CD4-positive, alpha-beta T cell treated with Interleukin-6 for 4 hours (primary cell): ENCODE results near the gene SARDH.
"Not testable (repeated sequence)": the region's sequence is repeated elsewhere in the genome, so short reads cannot be mapped to it uniquely, and the experiment has no call there.

ENCODE experiments used
- DNase-seq: peaks from one replicate; pipeline ENCODE4 v3.0.0-alpha.2; 2020; ENCODE audit warnings: mixed read lengths

Gene SARDH

GRCh38 chr9:133759146-133759900, 21.2 kb upstream of the SARDH start:
- DNase-seq = no peak

GRCh38 chr9:133758228-133758627, 20.1 kb upstream of the SARDH start:
- DNase-seq = no peak

- DNase-seq = no peak
Observed at GRCh38 chr9:133754688-133755227, 16.6 kb upstream of the SARDH start.

- DNase-seq = no peak
Observed at GRCh38 chr9:133754187-133754586, 16.0 kb upstream of the SARDH start.

DNA sequence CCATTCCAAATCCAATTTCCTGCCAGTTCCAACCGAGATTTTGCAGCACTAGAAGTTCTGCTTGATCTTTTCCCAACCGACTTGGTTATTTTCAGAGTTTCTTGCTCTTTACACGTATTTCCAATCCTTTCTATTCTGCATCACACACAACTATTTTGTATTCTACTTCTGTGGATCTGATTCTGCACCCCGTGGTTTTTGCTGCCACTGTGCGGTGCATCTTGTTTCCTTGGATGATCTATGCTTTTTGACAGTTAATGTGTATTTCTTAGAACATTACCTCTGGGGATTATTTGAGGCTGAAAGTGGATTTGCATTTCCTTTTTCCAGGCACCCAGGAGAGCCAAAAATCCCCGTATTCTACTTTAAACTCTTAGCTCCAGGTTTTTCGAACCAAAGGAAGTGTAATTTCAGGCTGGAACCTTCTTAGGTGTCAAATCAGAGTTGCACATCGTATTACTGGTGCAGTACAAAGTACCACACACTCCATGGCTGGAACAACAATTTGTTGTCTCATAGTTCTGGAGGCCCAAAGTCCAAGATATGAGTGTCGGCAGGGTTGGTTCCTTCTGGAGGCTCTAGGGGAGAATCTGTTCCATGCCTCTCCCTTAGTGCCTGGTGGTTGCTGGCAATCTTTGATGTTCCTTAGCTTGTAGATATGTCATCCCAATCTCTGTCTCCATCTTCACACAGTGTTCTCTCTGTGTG, 14.7 kb upstream of the SARDH start:
- DNase-seq = no peak

DNA sequence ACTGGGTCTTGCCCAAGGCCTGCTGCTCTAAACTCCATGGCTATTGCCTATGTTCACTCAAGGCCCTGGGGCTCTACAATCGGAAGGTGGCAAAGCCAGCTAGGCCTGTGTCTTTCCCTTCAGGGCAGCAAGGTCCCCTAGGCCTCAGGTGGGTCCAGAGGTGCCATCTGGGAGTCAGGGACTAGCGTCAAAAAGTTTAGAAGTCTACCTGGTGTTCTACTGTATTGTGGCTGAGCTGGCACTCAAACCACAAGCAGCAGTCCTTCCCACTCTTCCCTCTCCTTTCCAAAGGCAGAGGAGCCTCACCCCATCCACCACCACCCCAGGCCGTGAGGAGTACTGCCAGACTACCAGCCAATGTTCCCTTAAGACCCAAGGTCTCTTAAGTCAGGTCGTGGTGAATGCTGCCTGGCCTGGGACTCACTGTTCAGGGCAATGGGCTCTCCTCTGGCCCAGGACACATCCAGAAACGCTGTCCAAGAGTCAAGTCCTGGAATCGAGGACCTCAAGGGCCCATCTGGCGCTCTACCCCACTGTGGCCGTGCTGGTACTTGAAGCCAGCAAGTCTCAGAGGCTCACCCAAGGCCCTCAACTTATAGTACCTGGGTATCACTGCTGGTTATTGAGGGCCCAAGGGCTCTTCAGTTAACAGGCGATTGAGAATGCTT, 13.0 kb upstream of the SARDH start:
- DNase-seq = no peak

DNA sequence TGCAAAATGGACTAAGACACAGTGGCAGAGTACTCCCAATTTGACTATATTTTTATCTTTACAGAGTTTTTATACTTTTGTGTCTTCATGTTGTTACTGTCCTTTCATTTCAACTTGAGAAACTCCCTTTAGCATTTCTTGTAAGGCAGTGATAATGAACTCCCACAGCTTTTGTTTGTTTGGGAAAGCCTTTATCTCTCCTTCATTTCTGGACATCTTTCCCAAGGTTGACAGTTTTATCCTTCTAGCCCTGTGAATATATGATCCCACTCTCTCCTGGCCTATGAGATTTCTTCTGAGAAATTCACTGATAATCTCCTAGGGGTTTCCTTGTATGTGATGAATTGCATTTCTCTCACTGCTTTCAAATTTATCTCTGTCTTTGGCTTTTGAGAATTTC, 9.2 kb upstream of the SARDH start:
- DNase-seq = no peak

DNA sequence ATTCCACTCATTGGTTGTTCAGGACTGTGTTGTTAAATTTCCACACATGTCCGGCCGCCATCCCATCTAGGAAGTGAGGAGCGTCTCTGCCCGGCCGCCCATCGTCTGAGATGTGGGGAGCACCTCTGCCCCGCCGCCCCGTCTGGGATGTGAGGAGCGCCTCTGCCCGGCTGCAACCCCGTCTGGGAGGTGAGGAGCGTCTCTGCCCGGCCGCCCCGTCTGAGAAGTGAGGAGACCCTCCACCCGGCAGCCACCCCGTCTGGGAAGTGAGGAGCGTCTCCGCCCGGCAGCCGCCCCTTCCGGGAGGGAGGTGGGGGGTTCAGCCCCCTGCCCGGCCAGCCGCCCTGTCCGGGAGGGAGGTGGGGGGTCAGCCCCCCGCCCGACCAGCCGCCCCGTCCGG, 6.4 kb upstream of the SARDH start:
- DNase-seq = not testable (repeated sequence)

- DNase-seq = peak; percentile 78
Observed at GRCh38 chr9:133742849-133743444, 4.8 kb upstream of the SARDH start.

DNA sequence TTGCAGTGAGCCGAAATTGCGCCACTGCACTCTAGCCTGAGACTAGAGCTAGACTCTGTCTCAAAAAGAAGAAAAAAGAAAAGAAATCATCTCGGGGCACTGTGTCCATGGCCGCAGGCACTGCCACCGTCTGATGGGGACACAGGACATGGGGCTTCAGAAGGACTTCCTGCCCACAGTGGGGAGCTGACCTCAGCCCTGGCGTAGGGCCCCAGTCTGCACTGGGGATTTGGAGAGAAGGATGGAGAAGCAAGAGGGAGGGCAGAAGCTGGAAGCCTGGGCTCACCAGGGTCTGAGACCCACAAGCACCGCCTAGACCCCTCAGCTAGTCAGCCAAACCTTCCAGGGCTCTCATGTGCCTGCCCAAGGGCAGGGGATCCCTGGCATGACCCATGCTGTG, 4.1 kb upstream of the SARDH start:
- DNase-seq = no peak

GRCh38 chr9:133741716-133742115, 3.6 kb upstream of the SARDH start:
- DNase-seq = no peak

DNA sequence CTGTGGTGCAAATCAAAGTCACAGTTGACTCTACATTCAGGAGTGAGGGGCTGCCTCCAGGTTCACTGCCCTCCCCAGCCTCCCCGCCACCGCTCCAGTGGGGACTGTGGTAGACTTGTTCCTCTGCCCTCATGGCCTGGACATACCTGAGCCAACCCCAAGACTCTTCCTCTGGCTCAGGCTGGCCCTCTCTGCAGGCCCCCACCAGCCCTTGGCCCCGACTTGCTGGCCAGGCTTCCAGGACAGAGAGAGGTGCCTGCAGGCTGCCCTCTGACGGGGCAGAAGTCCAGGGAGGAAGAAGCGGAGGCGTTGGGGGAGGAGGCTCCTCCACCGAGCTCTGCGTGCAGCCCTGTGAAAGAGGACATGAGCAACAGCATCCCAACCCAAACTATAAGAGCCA, 2.8 kb upstream of the SARDH start:
- DNase-seq = no peak

DNA sequence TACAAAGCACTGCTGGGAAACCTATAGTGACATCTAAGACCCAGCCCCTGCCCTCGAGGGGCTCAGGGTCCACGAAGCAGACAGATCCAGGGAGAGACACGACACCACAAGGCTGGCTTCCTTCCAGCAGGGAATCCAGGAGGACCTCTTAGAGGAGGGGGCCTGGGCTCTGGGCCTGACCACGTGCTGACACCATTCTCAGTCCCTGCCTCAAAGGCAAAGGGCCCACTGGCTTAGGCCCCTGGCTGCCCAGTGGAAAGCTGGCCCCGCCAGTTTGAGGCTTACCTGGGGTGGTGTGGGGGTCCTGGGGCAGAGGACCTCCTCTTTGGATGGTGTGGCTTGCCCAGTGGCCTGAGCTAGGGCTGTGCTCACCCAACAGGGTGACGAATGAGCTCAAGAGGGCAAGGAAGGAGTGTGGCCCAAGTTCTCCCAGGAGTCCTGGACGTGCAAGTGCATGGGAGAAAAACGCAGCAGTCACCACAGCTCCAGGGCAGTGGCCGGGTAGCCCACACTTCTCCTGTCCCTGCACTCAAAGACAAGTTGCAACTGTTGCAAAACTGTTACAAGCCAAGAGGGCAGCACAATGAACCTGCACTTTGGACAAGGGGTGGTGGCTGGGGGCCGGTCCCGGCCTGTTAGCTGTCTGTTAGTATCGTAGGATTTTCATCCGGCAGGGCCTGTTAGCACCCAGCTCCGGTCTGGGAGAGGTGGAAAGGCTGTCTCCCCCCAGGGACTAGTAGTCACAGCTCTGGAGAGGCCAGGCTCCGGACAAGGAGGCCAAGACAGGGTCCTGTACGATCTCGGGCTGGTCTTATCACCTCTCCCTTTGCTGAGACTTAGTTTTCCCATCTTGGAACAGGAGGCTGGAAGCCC, 1.5 kb upstream of the SARDH start:
- DNase-seq = no peak

- DNase-seq = no peak
Observed at GRCh38 chr9:133738640-133739225, 581 bp upstream of the SARDH start.

DNA sequence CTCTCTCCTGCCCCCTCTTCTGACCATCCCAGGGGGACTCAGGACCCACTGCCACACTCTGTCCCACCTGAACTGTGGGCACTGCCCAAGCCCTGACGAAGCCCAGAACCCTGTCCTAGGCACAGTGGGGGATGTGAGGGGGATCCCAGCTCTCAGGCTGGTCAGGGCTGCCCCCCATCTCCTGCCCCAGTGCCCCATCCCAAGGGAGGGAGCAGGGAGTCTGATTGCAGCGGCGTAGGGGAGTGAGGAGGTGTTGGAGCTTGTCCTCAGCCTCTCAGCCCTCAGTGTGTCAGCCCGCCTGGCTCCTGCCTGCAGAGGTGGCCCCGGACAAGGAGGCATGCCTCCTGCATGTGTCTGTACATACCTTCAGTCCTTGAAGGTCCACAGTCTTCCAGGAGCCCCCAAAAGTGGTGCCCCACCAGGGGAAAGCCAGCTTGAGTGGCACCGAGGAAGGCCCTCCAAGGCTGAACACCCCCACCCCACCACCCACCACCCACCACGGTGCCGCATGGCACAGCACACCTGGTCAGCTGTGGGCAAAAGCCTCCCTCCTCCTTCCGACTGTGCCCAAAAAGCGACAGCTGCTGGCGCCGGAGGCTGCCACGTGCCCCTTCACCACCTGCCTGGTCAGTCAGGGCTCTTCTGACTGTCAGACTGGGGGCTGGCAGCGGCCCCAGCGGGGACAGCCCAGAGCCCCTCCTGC, 930 bp downstream of the SARDH start:
- no peak for DNase-seq

DNA sequence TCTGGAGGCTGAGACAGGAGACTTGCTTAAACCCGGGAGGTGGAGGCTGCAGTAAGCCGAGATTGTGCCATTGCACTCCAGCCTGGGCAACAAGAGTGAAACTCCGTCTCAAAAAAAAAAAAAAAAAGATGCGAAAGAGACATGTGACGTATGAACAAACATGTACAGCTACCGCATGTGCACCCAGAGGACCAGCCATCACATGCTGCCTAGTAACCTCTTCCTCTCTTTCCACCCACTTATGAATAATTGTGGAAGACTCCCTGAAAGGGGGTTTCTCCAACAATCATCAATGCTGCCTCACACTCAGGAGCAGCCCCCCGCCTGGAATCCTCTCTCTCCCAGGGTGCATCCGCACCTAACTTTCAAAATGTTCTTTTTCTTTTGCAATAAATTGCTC, 2.2 kb downstream of the SARDH start:
- no peak for DNase-seq

DNA sequence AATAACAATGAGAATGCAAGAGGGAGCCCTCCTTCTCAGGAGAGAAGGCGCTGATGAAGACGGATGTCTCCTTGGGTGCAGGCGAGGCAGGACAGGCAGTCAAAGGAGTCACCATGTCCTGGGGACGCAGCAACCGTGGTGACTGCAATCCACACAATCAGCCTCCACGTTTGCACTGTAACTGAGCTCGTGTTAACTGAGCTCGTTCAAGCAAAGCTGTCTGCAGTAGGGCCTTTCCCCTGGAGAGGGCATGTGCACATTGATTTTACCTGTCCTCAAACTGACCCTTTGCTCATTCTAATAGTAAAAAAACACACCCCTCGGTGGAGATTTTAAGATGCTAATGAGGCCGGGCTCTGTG, 2.8 kb downstream of the SARDH start:
- no peak for DNase-seq

DNA sequence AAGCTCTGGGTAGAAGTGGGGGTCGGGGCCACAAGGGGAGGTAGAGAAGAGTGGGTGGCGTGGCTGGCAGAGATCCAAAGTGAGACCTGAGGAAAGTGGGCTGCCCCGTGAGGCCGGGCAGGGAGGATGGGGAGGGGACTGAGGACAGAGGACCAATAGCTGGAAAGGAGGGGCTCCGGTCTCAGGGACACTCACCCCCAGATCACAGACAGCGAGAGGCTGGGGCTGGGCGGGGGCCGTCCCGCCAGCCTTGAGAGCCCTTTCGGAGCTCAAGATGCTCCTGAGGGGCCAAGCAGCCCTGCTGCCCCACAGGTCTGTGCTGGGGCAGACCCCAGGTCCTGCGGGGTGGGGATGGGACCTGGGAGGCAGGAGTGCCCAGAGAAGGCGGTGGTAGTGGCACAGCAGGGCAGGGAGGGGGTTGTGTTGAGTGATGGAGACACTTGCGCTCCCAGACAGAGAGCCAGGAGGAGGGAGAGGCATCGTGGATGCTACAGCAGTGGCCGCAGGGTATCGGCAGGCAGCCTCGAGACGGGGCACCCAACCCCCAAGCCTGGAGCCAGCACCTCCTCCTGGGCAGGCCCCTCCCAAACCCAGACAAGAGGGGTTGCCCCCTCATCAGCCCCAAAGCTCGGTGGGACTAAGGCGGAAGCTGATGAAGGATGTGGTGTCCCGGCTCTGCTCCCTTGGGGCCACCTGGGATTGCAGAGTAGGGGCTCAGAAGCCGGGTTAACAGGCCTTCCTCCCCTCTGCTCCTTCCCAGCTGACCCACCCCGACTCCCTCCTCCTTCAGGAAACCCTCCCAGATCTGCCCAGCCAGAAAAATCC, 3.4 kb downstream of the SARDH start:
- DNase-seq = no peak

DNA sequence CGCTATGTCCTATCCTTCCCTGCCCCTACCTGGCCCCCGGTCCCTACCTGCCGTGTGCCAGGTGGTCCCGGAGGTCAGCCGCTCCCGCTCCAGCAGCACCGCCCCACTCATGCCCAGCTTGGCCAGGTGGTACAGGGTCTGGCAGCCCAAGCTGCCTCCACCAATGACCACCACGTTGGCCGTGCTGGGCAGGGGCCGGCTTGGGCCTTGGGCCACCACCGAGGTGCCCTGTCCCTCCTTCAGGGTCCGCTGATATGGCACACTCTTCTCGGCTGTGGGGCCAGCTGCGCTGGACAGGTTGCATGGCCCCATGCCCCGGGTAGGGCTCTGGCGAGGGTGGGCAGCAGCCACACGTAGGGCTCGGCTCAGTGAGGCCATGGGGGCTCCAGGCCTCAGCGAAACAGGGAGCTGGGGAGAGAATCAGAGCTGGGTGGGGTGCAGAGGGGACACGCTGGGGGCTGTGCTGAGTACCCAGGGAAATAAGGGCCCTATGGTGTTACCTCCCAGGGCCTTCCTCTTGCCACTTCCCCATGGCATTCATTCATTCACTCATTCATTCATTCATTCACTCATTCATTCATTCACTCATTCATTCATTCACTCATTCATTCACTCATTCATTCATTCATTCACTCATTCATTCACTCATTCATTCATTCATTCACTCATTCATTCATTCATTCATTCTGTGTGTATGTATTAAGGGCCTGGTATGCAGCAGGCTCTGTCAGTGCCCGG, 4.2 kb downstream of the SARDH start:
- DNase-seq = no peak

GRCh38 chr9:133733421-133733795, 4.7 kb downstream of the SARDH start:
- no peak for DNase-seq
